ENCODE data around the gene SLC38A5. TPM values are rescaled to one million over a fixed set of nuclear protein-coding genes. Genes with fewer than 3 reads are reported as not detected.
"Not testable (repeated sequence)": the region's sequence is repeated elsewhere in the genome, so short reads cannot be mapped to it uniquely, and the experiment has no call there.

The SLC38A5 gene
- total RNA-seq, 1 donor from 2014 or later, result 1.3 TPM

DNA sequence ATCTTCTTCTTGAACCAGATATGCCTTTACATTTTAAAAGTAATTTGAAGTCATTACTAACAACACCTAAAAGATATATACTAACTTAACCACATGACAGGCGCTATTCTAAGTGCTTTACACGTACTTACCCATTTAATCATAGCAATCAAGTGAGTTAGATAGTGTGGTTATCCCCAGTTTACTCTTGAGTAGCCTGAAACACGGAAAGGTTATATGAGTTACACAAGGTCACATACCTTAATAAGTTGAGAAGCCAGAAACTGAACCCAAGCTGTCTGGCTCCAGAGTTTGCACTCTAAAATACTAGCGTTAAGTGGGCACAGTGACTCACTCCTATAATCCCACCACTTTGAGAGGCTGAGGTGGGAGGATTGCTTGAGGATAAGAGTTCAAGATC is 39.9 kb downstream of the SLC38A5 start:
- ATAC-seq (ENCODE audit: poor library complexity); DNase-seq; intact Hi-C loops (cut with DNase I): not testable (repeated sequence)

GRCh38 chrX:48429606-48430005 is 40.5 kb downstream of the SLC38A5 start:
- not testable (repeated sequence) for ATAC-seq (ENCODE audit: poor library complexity)

DNA sequence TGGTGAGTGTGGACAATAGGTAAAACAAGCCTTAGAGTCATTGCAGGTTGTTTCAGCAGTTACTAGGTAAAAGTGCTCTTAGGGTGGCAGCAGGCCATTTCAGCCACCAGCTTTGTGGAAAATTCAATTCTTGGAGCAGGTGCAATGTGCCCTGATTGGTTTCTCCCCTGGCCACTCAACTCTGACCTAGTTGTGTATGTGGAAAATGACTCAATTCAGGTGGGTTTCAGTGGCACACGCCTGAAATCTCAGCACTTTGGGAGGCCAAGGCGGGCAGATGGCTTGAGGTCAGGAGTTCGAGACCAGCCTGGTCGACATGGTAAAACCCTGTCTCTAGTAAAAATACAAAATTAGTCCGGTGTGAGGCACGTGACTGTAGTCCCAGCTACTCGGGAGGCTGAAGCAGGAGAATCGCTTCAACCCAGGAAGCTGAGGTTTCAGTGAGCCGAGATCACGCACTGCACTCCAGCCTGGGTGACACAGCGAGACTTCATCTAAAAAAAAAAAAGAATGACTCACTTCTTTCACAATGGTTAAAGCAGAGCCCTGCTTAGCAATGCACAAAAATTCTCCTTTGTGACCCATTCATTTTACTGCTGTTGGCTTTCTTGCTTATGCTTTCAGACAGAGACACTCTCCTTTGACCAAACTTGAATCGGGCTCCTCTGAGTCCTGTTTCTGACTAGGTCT is 42.9 kb downstream of the SLC38A5 start:
- ATAC-seq (ENCODE audit: poor library complexity); DNase-seq; intact Hi-C loops (cut with DNase I): not testable (repeated sequence)

More at GRCh38 chrX:48429606-48430005, 40.5 kb downstream of the SLC38A5 start:
- DNase-seq; intact Hi-C loops (cut with DNase I): not testable (repeated sequence)

DNA sequence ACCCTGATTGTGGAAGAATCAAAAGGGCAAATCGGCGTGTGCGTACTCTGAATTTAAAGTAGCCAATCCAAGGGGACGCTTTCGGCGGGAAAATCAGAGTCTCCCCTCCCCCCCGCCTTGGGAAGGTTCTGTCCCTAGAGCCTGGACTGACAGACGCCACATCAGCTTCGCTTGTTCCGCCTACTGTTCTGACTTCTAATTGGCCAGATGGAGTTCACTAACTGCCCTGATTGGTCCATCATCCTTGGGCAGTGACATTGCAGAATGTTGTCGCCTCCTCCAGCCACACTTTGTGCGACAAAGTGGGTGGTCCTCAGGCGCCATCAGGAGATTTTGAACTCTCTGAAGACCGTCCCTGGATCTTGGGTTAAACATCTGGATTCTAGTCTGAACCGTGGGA is 58.2 kb downstream of the SLC38A5 start, which contains the start of gene SSX4B:
TSS of gene SSX4B (minus strand) at position 101 of the 400 bp plus-strand sequence. CDS start 588 bp downstream, outside the sequence.
- intact Hi-C loops (cut with DNase I); DNase-seq; ATAC-seq (ENCODE audit: poor library complexity): not testable (repeated sequence)

Other genes with a start within 250 kb of the SLC38A5 start
- gene SSX1, start 214.9 kb downstream of the SLC38A5 start, total RNA-seq, result not detected
- not detected for gene SSX3, start 113.6 kb downstream of the SLC38A5 start, total RNA-seq
- gene SSX4, start 86.7 kb downstream of the SLC38A5 start, total RNA-seq, result not detected
- gene SSX4B, start 58.3 kb downstream of the SLC38A5 start, total RNA-seq, result not detected
- gene FTSJ1, start 5.9 kb upstream of the SLC38A5 start, total RNA-seq, result 14.3 TPM
- 12.0 TPM for gene PORCN, start 38.7 kb upstream of the SLC38A5 start, total RNA-seq
- 47.2 TPM for gene EBP, start 51.5 kb upstream of the SLC38A5 start, total RNA-seq
- 13.9 TPM for gene TBC1D25, start 69.5 kb upstream of the SLC38A5 start, total RNA-seq
- gene RBM3, start 104.2 kb upstream of the SLC38A5 start, total RNA-seq, result 103 TPM
- 173 TPM for gene WDR13, start 127.2 kb upstream of the SLC38A5 start, total RNA-seq
- 4.0 TPM for gene WAS, start 213.5 kb upstream of the SLC38A5 start, total RNA-seq
- 2.3 TPM for gene SUV39H1, start 226.5 kb upstream of the SLC38A5 start, total RNA-seq